GM13976 (cell line): ENCODE measurements around the gene COL9A1.

ENCODE experiments used
- DNase-seq: peaks from one replicate; pipeline ENCODE4 v3.0.0; 2012; ENCODE audit warnings: low spot score
- CTCF ChIP-seq: IDR thresholded peaks from 2 replicates; pipeline ENCODE4 v1.5.1; 2012; ENCODE audit warnings: borderline replicate concordance, mild to moderate bottlenecking; ENCODE audit not compliant: insufficient read depth; ENCODE audit errors: extremely low read depth, missing control alignments, control extremely low read depth
- in situ Hi-C: fragments of 300-500 bp; cut with MboI; formaldehyde crosslinking; loops from one replicate; pipeline ENCODE4 v1.12.0; 2022; ENCODE audit warnings: low sequenced_read_pairs, mixed read lengths, inconsistent platforms; ENCODE audit not compliant: unreplicated experiment

COL9A1 gene

GRCh38 chr6:70280400-70280853, 22.5 kb downstream of the COL9A1 start:
- no peak for TF ChIP-seq CTCF
- no peak for DNase-seq
- in situ Hi-C loops = no loop called here

GRCh38 chr6:70277470-70277869, 25.4 kb downstream of the COL9A1 start:
- in situ Hi-C loops = no loop called here
- no peak for TF ChIP-seq CTCF
- DNase-seq = no peak

GRCh38 chr6:70274338-70274737, 28.5 kb downstream of the COL9A1 start:
- TF ChIP-seq CTCF = no peak
- DNase-seq = no peak
- in situ Hi-C loops = no loop called here

- in situ Hi-C loops = no loop called here
- no peak for TF ChIP-seq CTCF
- no peak for DNase-seq
Observed at GRCh38 chr6:70272071-70272470, 30.8 kb downstream of the COL9A1 start.

GRCh38 chr6:70270287-70271005, 32.4 kb downstream of the COL9A1 start:
- in situ Hi-C loops = no loop called here
- no peak for DNase-seq
- no peak for TF ChIP-seq CTCF

GRCh38 chr6:70266142-70266541, 36.7 kb downstream of the COL9A1 start:
- DNase-seq = no peak
- TF ChIP-seq CTCF = no peak
- in situ Hi-C loops = no loop called here

GRCh38 chr6:70264306-70264705, 38.6 kb downstream of the COL9A1 start:
- in situ Hi-C loops = no loop called here
- no peak for DNase-seq
- no peak for TF ChIP-seq CTCF
